ENCODE results near the gene PDPK1. TPM values are rescaled to one million over a fixed set of nuclear protein-coding genes. Genes with fewer than 3 reads are reported as not detected.
A peak's percentile ranks its signal among the peaks of the same experiment; 100 is the strongest.
"Not testable (repeated sequence)": the region's sequence is repeated elsewhere in the genome, so short reads cannot be mapped to it uniquely, and the experiment has no call there.

Gene PDPK1
- total and polyA plus RNA-seq, 10 donors, result 6.2 to 74.5 (median 48.7) TPM

DNA sequence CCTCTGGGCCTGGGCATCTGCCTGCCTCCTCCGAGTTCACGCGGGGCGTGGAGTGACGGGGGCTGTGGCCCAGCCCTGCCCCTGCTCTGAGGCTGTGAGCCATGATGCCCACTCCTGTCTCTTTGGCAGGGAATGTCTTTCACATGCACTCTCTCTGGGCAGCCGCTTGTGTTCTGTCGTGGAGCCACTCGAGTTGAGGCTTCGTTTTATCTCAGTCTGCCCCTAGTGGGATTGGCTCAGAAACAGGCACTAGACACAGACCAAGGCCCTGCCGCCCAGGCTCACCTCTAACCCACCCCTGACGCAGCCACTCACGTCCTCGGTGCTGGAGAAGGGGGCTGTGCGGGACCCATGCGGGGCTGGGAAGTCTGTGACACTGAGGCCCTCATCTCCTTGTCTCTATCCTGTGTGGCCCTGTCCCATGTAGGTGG lies 77.0 kb downstream of the PDPK1 start:
- intact Hi-C loops (cut with DNase I; ENCODE audit: low total_unique reads), result no loop called here
- H3K4me1 ChIP-seq, result no peaks in the 10 kb centered on the region
- peaks cover 0 to 35% (median 21%) of the 10 kb centered on the region in 6 donors for H3K36me3 ChIP-seq
- TF ChIP-seq POLR2A (IDR thresholded peaks at IDR 0.05) (no peak), POLR2AphosphoS5 (IDR thresholded peaks at IDR 0.05) (no peak)
- TF ChIP-seq, protein P1, sequence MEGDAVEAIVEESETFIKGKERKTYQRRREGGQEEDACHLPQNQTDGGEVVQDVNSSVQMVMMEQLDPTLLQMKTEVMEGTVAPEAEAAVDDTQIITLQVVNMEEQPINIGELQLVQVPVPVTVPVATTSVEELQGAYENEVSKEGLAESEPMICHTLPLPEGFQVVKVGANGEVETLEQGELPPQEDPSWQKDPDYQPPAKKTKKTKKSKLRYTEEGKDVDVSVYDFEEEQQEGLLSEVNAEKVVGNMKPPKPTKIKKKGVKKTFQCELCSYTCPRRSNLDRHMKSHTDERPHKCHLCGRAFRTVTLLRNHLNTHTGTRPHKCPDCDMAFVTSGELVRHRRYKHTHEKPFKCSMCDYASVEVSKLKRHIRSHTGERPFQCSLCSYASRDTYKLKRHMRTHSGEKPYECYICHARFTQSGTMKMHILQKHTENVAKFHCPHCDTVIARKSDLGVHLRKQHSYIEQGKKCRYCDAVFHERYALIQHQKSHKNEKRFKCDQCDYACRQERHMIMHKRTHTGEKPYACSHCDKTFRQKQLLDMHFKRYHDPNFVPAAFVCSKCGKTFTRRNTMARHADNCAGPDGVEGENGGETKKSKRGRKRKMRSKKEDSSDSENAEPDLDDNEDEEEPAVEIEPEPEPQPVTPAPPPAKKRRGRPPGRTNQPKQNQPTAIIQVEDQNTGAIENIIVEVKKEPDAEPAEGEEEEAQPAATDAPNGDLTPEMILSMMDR (IDR thresholded peaks at IDR 0.05 in 8 of 11, conservative IDR thresholded peaks at IDR 0.05 in 3 of 11), result no peak
- H3K27ac ChIP-seq, result no peak overlapping the region
- 94 to 98% (median 96%) methylated on average over 10 to 15 of the region's 15 CpGs for WGBS, 5 donors
- H3K9me3 ChIP-seq, result no peaks in the 10 kb centered on the region
- H3K4me3 ChIP-seq, result no peak overlapping the region
- DNase-seq, result peak; percentile 47
- H3K27me3 ChIP-seq (replicated peaks in 1 of 7), result no peaks in the 10 kb centered on the region

DNA sequence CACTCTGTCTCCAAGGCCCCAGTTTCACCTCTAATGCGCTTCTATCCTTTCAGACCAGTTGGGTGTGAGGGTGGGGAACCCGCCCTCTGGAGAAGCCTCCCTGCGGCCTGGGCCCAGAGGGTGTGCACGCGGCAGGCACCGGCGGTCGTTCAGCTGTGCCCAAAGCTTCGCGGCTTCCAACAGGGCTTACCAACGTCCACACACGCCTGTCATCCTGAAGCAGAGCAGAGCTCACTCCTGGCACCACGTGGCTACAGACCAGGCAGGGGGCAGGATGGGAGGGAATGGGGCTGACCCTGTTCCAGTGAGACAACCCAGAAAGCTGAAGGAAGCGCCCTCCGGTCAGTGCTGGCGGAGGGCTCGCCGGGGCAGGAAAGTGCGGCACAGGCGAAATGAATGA lies 81.1 kb downstream of the PDPK1 start:
- H3K4me3 ChIP-seq; H3K9me3 ChIP-seq; H3K27me3 ChIP-seq (replicated peaks in 1 of 7); intact Hi-C loops (cut with DNase I; ENCODE audit: low total_unique reads); DNase-seq; H3K27ac ChIP-seq; H3K4me1 ChIP-seq: not testable (repeated sequence)
- H3K36me3 ChIP-seq, result peaks cover 0 to 13% (median 7%) of the 10 kb centered on the region in 6 donors
- no CpG with 5 or more reads among the region's 20 CpGs for WGBS, 5 donors

DNA sequence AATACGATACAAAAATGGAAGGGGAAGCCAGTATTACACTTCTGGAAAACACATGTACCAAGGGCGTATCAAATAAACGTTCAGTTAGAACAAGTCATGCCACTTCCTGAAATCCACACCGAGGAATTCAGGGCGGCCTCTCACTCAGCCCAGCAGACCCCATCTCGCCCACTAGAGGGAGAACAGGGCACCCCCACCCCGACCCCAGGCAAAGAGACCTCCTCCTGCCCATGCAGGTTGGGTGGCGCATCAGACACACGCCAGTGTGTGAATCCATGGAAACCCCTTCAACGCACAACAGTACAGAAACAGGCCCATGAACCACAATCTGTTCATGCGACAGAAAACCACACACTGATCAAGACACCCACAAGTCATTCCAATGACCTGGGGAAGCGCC lies 81.8 kb downstream of the PDPK1 start:
- H3K4me3 ChIP-seq; H3K27me3 ChIP-seq (replicated peaks in 1 of 7); H3K9me3 ChIP-seq; H3K4me1 ChIP-seq; DNase-seq; intact Hi-C loops (cut with DNase I; ENCODE audit: low total_unique reads); H3K36me3 ChIP-seq; H3K27ac ChIP-seq: not testable (repeated sequence)
- 31 to 100% (median 44%) methylated on average over 2 to 6 of the region's 12 CpGs; no CpG with 5 or more reads in 1 of the 5 donors for WGBS, 5 donors

DNA sequence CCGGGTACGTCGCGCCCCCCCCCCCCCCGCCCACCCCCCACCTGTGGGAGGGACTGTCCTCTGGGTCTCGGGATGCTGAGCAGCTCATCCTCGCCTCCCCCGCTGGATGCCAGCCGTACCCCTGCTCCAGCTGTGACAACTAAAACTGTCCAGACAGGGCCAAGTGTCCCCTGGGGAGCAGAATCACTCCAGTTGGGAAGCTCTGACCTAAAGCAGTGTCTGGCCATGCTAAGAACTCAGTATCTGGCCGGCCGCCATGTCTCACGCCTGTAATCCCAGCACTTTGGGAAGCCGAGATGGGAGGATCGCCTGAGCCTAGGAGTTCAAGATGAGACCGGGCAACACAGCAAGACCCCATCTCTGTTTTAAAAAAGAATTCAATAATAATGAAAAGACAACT lies 83.0 kb downstream of the PDPK1 start:
- 80 to 100% methylated on average over 1 to 4 of the region's 15 CpGs; no CpG with 5 or more reads in 3 of the 5 donors for WGBS, 5 donors
- H3K27ac ChIP-seq; H3K4me3 ChIP-seq; H3K4me1 ChIP-seq; intact Hi-C loops (cut with DNase I; ENCODE audit: low total_unique reads); H3K9me3 ChIP-seq; DNase-seq; H3K36me3 ChIP-seq; H3K27me3 ChIP-seq (replicated peaks in 1 of 7): not testable (repeated sequence)

DNA sequence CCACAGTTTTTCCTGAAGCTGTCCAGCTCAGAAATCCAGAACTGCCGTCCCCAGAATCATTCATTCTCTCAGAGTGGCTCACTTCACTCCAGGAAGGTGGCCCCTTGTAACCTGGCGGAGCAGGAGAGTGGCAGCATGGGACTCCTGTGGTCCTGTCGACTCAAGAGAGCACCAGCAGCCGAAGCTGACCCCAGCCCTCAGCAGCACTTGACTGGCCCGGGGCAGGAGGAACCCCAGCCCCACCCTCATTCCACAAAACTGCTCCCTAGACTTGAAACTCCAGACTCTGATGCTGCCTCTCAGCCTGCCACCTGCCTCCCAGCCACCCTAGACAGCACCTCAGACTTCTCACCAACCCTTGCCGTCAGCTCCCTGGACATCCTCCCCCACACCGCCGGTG lies 83.6 kb downstream of the PDPK1 start:
- H3K27me3 ChIP-seq (replicated peaks in 1 of 7); H3K27ac ChIP-seq; intact Hi-C loops (cut with DNase I; ENCODE audit: low total_unique reads); DNase-seq; H3K9me3 ChIP-seq; H3K4me3 ChIP-seq; H3K36me3 ChIP-seq; H3K4me1 ChIP-seq: not testable (repeated sequence)
- 80 to 100% (median 98%) methylated on average over 2 to 6 of the region's 8 CpGs for WGBS, 5 donors

DNA sequence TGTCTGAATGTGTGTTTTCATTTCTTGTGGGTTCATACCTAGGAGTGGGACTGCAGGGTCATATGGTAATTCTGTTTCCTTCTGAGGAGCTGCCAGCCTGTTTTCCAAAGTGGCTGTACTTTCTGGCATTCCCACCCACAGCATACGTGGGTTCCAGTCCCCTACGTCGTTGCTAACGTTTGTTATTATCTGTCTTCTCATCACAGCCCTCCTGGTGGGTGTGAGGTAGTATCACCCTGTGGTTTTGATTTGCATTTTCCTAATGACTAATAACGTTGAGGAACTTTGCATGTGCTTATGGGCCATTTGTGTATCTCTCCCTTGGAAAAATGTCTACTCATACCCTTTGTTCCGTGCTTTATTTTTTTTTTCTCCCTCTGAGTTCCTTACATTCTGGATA lies 89.3 kb downstream of the PDPK1 start:
- DNase-seq; H3K4me1 ChIP-seq; H3K27ac ChIP-seq; intact Hi-C loops (cut with DNase I; ENCODE audit: low total_unique reads); H3K27me3 ChIP-seq (replicated peaks in 1 of 7); H3K36me3 ChIP-seq; H3K9me3 ChIP-seq; H3K4me3 ChIP-seq: not testable (repeated sequence)
- WGBS, 5 donors, result no CpG with 5 or more reads among the region's 6 CpGs

DNA sequence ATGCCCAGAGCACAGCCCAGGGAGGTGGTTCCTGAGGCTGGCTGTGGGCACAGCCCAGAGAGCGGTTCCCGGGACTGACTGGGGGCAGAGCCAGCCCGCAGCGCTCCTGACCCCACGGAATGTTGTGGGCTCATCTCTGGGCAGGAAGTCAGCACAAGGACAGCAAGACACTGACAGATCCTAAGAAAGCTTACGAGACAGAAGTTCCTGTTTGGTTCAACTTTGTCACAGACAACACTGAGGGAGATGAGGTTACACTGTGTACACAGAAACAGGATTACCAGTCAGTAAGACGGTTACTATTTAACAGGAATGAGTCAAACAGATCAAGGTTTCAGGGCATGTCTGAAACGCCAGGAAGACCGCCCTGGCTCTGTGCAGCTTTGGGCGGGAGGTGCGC lies 93.4 kb downstream of the PDPK1 start:
- H3K27ac ChIP-seq; H3K27me3 ChIP-seq (replicated peaks in 1 of 7); H3K36me3 ChIP-seq; intact Hi-C loops (cut with DNase I; ENCODE audit: low total_unique reads); H3K9me3 ChIP-seq; H3K4me1 ChIP-seq; DNase-seq; H3K4me3 ChIP-seq: not testable (repeated sequence)
- WGBS, 5 donors, result no CpG with 5 or more reads among the region's 11 CpGs

DNA sequence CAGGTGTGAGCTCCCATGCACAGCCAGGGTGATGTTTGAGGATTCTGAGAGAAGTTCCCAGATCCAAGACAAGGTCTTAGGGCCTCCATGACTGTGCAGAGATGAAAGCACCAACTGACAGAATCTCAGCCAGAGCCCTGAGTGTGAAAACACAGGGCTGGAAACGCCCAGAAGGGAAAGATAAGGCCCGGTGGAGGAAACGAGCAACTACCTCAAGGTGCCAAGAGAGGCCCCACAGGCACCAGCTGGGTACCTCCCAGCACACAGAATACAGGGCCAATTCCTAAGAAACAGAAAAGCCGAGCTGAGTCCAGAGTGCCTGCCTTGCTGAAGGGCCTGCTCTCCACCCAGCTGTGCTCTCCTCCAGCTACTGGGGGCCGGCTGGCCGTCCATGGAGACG lies 94.5 kb downstream of the PDPK1 start:
- intact Hi-C loops (cut with DNase I; ENCODE audit: low total_unique reads); DNase-seq; H3K27me3 ChIP-seq (replicated peaks in 1 of 7); H3K4me1 ChIP-seq; H3K4me3 ChIP-seq; H3K36me3 ChIP-seq; H3K9me3 ChIP-seq; H3K27ac ChIP-seq: not testable (repeated sequence)
- WGBS, 5 donors, result no CpG with 5 or more reads among the region's 7 CpGs

All from spleen (tissue), 11 donors.